CD14-positive monocyte (primary cell): ENCODE measurements around the gene PCARE. TPM values are rescaled to one million over a fixed set of nuclear protein-coding genes. Genes with fewer than 3 reads are reported as not detected.

Experiments used
- DNase-seq, 3 donors: peaks; one replicate each; pipeline ENCODE4 v3.0.0-alpha.2; 2011 to 2022
- H2AFZ ChIP-seq: 2 replicates; pipeline ENCODE4 v1.6.0; 2012; ENCODE audit warnings: mild to moderate bottlenecking, low read depth, low read length, inconsistent platforms; ENCODE audit not compliant: insufficient read depth, poor library complexity, severe bottlenecking
- H3K27ac ChIP-seq, 2 donors: 1 replicate in 1 of 2; 2 replicates in 1 of 2; pipeline ENCODE4 v1.5.1; 2012 to 2013; ENCODE audit warnings: low read length in 2 of 2, control low read depth in 1 of 2, inconsistent platforms in 1 of 2, low read depth in 1 of 2, mild to moderate bottlenecking in 1 of 2
- H3K27me3 ChIP-seq, 2 donors: one replicate each; pipeline versions ENCODE4 v1.6.0 to v1.6.1; 2011 to 2013; ENCODE audit warnings: low read length in 2 of 2; ENCODE audit not compliant: control insufficient read depth in 2 of 2, insufficient read depth in 2 of 2
- H3K36me3 ChIP-seq, 2 donors: replicated peaks in 1 of 2; 1 replicate in 1 of 2; 2 replicates in 1 of 2; pipeline versions ENCODE4 v1.5.1 to v1.6.1; 2012 to 2013; ENCODE audit warnings: low read length in 2 of 2, control low read depth in 1 of 2, inconsistent platforms in 1 of 2, mild to moderate bottlenecking in 1 of 2; ENCODE audit not compliant: insufficient read depth in 2 of 2, control insufficient read depth in 1 of 2
- H3K4me1 ChIP-seq, 2 donors: 1 replicate in 1 of 2; 2 replicates in 1 of 2; pipeline versions ENCODE4 v1.5.1 to v1.6.1; 2012 to 2013; ENCODE audit warnings: low read length in 2 of 2, control low read depth in 1 of 2, inconsistent platforms in 1 of 2, mild to moderate bottlenecking in 1 of 2, moderate library complexity in 1 of 2; ENCODE audit not compliant: insufficient read depth in 2 of 2, control insufficient read depth in 1 of 2
- H3K4me2 ChIP-seq: replicated peaks from 2 replicates; pipeline ENCODE3; 2012; ENCODE audit warnings: low read length, moderate library complexity, mild to moderate bottlenecking; ENCODE audit not compliant: poor library complexity, severe bottlenecking; ENCODE audit errors: extremely low read depth
- H3K4me3 ChIP-seq, 3 experiments: fragments of 200-600 bp in 1 of 3; sonication (generic) in 1 of 3; replicated peaks in 1 of 3; 1 replicate in 2 of 3; 2 replicates in 1 of 3; pipeline ENCODE4 v1.5.1; 2011 to 2013; ENCODE audit warnings: low read length in 3 of 3, mild to moderate bottlenecking in 3 of 3, control low read depth in 2 of 3, low read depth in 2 of 3, inconsistent platforms in 1 of 3, moderate library complexity in 1 of 3
- H3K79me2 ChIP-seq: 2 replicates; pipeline ENCODE4 v1.6.0; 2012; ENCODE audit warnings: mild to moderate bottlenecking, control low read depth, inconsistent platforms, low read length, moderate library complexity; ENCODE audit not compliant: insufficient read depth
- H3K9ac ChIP-seq: 2 replicates; pipeline ENCODE4 v1.6.0; 2017; ENCODE audit warnings: low read length, mild to moderate bottlenecking; ENCODE audit not compliant: insufficient read depth, poor library complexity, severe bottlenecking
- H3K9me3 ChIP-seq, 2 donors: replicated peaks in 1 of 2; 1 replicate in 1 of 2; 2 replicates in 1 of 2; pipeline versions ENCODE4 v1.5.1 to v1.6.1; 2012 to 2013; ENCODE audit warnings: low read length in 2 of 2, control low read depth in 1 of 2; ENCODE audit not compliant: control insufficient read depth in 1 of 2, insufficient read depth in 1 of 2
- H4K20me1 ChIP-seq: 2 replicates; pipeline ENCODE4 v1.6.0; 2012; ENCODE audit warnings: mild to moderate bottlenecking, low read length, control low read depth, moderate library complexity; ENCODE audit not compliant: insufficient read depth
- H3K27ac Mint-ChIP-seq, 7 donors: one replicate each; pipeline ENCODE4 v1.8.0; 2020; ENCODE audit warnings: mild to moderate bottlenecking in 7 of 7, mixed read lengths in 7 of 7, moderate library complexity in 6 of 7, inconsistent platforms in 2 of 7
- H3K27me3 Mint-ChIP-seq, 3 donors: one replicate each; pipeline ENCODE4 v1.8.0; 2021 to 2022; ENCODE audit warnings: low read depth in 3 of 3, mild to moderate bottlenecking in 3 of 3, mixed read lengths in 3 of 3, moderate library complexity in 3 of 3, inconsistent platforms in 1 of 3
- H3K36me3 Mint-ChIP-seq, 2 donors: one replicate each; pipeline ENCODE4 v1.8.0; 2020; ENCODE audit warnings: mixed read lengths in 2 of 2, inconsistent platforms in 1 of 2, mild to moderate bottlenecking in 1 of 2
- H3K4me1 Mint-ChIP-seq: one replicate; pipeline ENCODE4 v1.8.0; 2020; ENCODE audit warnings: mild to moderate bottlenecking, mixed read lengths
- H3K4me3 Mint-ChIP-seq, 2 donors: one replicate each; pipeline ENCODE4 v1.8.0; 2020; ENCODE audit warnings: mild to moderate bottlenecking in 2 of 2, mixed read lengths in 2 of 2, moderate library complexity in 1 of 2
- H3K9me3 Mint-ChIP-seq, 7 donors: one replicate each; pipeline ENCODE4 v1.8.0; 2020 to 2022; ENCODE audit warnings: mixed read lengths in 7 of 7, mild to moderate bottlenecking in 6 of 7, moderate library complexity in 6 of 7, inconsistent platforms in 2 of 7
- CTCF ChIP-seq: fragments of 200-600 bp; IDR thresholded peaks from one replicate; pipeline ENCODE4 v1.8.0; 2022; ENCODE audit warnings: antibody characterized with exemption, mild to moderate bottlenecking
- WGBS: methylation state at CpG from one replicate; pipeline ENCODE4 v1.1.5; 2013; ENCODE audit warnings: missing lambda C conversion rate; ENCODE audit not compliant: insufficient coverage; 5-methylcytosine and 5-hydroxymethylcytosine counted together
- intact Hi-C, 2 donors: fragments of 100-400 bp; cut with micrococcal nuclease; formaldehyde crosslinking; loops; one replicate each; pipeline versions ENCODE4 v1.15.0 to v1.15.1; 2023
- polyA plus RNA-seq, 3 donors: library from polyadenylated mRNA; depleted of rRNA in 1 of 3; unstranded in 2 of 3; stranded (reverse) in 1 of 3; fragments of 300-500 nt in 2 of 3; fragments of >200 nt in 1 of 3; fragmentation: Illumina TruSeq in 2 of 3; gene quantifications; 1 replicate in 2 of 3; 2 replicates in 1 of 3; pipeline ENCODE4 v1.2.3, GENCODE V29; 2012 to 2021

PCARE gene
- polyA plus RNA-seq, 3 donors, result not detected

DNA sequence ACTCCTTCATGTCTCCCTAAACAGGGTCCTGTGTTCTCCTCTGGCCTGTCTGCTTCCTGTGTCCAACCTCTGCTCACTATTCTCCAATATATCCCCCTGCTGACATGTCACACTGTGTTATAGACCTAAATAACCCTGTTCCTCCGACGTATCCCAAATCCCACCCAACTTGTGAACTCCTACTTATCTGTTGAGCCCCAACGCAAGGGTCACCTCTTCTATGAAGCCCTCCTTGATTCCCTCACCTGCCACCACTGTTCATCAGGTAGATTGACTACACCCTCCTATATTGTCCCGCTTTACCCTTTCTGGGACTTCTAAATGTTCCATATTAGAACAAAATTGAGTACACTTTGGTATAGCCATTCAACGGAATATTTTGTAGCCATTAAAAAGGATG, 42.1 kb downstream of the PCARE start:
- Histone ChIP-seq H3K9me3 (no peaks in the 10 kb centered on the region), H3K27me3 (no peaks in the 10 kb centered on the region), H3K9ac (no peak overlapping the region), H3K4me1 (peaks cover 0 to 9% of the 10 kb centered on the region in 2 donors), H3K4me2 (no peak overlapping the region), H3K36me3 (no peaks in the 10 kb centered on the region), H3K27ac (no peak overlapping the region), H4K20me1 (no peaks in the 10 kb centered on the region), H2AFZ (no peak overlapping the region), H3K4me3 (no peak overlapping the region), H3K79me2 (no peaks in the 10 kb centered on the region)
- DNase-seq, result no peak
- Mint-ChIP-seq H3K27ac (no peak overlapping the region), H3K27me3 (peaks cover 2 to 13% (median 2%) of the 10 kb centered on the region in 3 donors), H3K36me3 (no peaks in the 10 kb centered on the region), H3K4me1 (peaks cover 11% of the 10 kb centered on the region), H3K9me3 (peaks cover 0 to 3% (median 0%) of the 10 kb centered on the region in 7 donors), H3K4me3 (no peak overlapping the region)
- no peak for TF ChIP-seq CTCF
- 92% methylated on average over 3 of the region's 5 CpGs for WGBS
- intact Hi-C loops, result loop anchor here in 1 of 2 donors (10.0 kb wide), 1 partner anchor 47 kb away; the partner anchor contains the start of gene TOGARAM2

DNA sequence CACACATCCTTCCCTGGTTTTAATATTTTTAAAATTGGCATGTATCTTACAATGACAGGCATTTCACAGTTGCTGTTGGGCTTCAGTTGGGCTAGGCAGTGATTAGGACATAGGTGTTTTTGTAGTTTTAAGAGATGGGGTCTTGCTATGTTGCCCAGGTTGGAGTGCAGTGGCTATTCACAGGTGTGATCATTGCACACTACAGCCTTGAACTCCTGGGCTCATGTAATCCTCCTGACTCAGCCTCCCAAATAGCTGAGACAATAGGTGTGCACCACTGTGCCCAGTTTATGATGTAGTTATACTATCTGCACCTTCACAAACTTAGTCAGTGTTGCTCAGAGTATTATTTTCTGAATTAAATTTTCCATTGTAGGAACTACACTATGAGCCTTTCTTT, 43.3 kb downstream of the PCARE start:
- H3K27ac Mint-ChIP-seq, result no peak overlapping the region
- intact Hi-C loops, result loop anchor here in 1 of 2 donors (10.0 kb wide), 1 partner anchor 46 kb away; the partner anchor contains the start of gene TOGARAM2
- Histone ChIP-seq H3K9ac (no peak overlapping the region), H3K27ac (no peak overlapping the region), H4K20me1 (no peaks in the 10 kb centered on the region), H3K36me3 (no peaks in the 10 kb centered on the region), H3K4me3 (no peak overlapping the region), H3K27me3 (no peaks in the 10 kb centered on the region), H2AFZ (no peak overlapping the region), H3K9me3 (no peaks in the 10 kb centered on the region), H3K4me1 (peaks cover 0 to 9% of the 10 kb centered on the region in 2 donors), H3K4me2 (no peak overlapping the region), H3K79me2 (no peaks in the 10 kb centered on the region)
- no peak overlapping the region for H3K4me3 Mint-ChIP-seq
- peaks cover 2 to 13% (median 2%) of the 10 kb centered on the region in 3 donors for H3K27me3 Mint-ChIP-seq
- TF ChIP-seq CTCF, result no peak
- H3K4me1 Mint-ChIP-seq, result peaks cover 11% of the 10 kb centered on the region
- H3K9me3 Mint-ChIP-seq, result peaks cover 0 to 3% (median 0%) of the 10 kb centered on the region in 7 donors
- no peak for DNase-seq
- H3K36me3 Mint-ChIP-seq, result no peaks in the 10 kb centered on the region
